Lower leg skin (tissue), 3 donors: Measurements from ENCODE around the gene NBAS.

Experiments
- CTCF ChIP-seq, 3 donors: fragments of 450-650 bp; IDR thresholded peaks; one replicate each; pipeline ENCODE4 v1.5.1; 2016; ENCODE audit warnings: antibody characterized with exemption in 3 of 3, mild to moderate bottlenecking in 3 of 3, moderate library complexity in 2 of 3
- POLR2A ChIP-seq, 2 donors: fragments of 450-650 bp; IDR thresholded peaks; one replicate each; pipeline ENCODE4 v1.6.1; 2016 to 2017; ENCODE audit warnings: antibody characterized with exemption in 2 of 2, mild to moderate bottlenecking in 1 of 2, moderate library complexity in 1 of 2

DNA sequence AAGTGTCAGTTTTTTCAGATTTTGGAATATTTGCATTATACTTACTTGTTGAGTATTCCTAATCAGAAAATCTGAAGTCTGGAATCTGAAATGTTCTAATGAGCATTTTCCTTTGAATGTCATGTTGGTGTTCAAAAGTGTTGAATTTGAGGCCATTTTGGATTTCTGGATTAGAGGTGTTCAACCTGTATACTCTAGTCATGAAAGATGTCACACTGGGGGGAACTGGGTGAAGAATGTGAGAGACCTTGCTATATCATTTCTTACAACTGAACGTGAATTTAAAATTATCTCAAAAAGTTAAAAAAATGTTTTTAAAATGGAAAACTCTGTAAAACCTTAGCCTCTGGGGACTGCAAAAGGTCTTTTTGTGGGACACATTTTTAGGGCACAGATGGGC is 384.5 kb downstream of the NBAS start:
- no peak for TF ChIP-seq POLR2A (IDR thresholded peaks at IDR 0.05)
- no peak for TF ChIP-seq CTCF (IDR thresholded peaks at IDR 0.05)
